ENCODE data around the gene STAT3. TPM values are rescaled to one million over a fixed set of nuclear protein-coding genes. Genes with fewer than 3 reads are reported as not detected.

The STAT3 gene
- total and polyA plus RNA-seq, 9 of the 15 experiments (the other 6 are each of a cell fraction or from before 2014, with no cell fraction given), result 90.0 to 179 (median 114) TPM

DNA sequence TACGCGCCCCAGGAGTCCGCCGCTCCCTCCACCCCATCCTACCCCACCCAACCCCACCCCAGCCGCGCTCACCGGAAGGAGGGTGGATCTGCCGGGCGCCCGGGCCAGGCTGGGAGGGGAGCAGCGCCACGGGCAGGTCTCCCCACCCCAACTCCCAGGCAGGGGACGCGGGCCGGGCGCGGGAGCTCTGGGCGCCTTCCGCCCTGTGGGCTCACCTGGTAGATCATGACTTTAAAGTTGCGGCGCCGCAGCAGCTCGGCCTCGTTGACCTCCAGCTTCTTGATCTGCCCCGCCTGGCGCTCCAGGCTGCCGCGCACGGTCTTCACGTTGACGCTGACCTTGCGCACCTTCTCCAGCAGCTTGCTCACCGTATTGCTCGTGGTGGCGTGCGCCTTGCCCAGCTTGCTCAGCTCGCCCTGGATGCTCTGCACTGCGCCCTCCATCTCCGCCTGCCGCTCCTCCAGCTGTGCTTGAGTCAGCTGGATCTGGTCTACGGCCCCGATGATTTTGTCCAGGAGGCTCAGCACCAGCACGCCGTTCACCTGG is 34.2 kb upstream of the STAT3 start (continued):
- TF ChIP-seq, protein P1, sequence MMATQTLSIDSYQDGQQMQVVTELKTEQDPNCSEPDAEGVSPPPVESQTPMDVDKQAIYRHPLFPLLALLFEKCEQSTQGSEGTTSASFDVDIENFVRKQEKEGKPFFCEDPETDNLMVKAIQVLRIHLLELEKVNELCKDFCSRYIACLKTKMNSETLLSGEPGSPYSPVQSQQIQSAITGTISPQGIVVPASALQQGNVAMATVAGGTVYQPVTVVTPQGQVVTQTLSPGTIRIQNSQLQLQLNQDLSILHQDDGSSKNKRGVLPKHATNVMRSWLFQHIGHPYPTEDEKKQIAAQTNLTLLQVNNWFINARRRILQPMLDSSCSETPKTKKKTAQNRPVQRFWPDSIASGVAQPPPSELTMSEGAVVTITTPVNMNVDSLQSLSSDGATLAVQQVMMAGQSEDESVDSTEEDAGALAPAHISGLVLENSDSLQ (IDR thresholded peaks at IDR 0.05), result no peak
- TF ChIP-seq TSHZ1 (CRISPR knock-in tag; IDR thresholded peaks at IDR 0.05) (no peak), CUX1 (CRISPR knock-in tag; IDR thresholded peaks at IDR 0.05) (no peak), TFAP4 (CRISPR knock-in tag; IDR thresholded peaks at IDR 0.05; ENCODE audit: borderline replicate concordance) (peak; percentile 91), SMAD4 (CRISPR knock-in tag; conservative IDR thresholded peaks at IDR 0.05) (0 out of 2 replicates have a peak, but pooled peaks have one; percentile 8), FIP1L1 (IDR thresholded peaks at IDR 0.05; ENCODE audit: low read depth, low read length, poor library complexity, severe bottlenecking) (peak; percentile 46), STAT5A (IDR thresholded peaks at IDR 0.05; ENCODE audit: borderline replicate concordance, low read length) (no peak), STAT5B (CRISPR knock-in tag; IDR thresholded peaks at IDR 0.05) (no peak), JUN (IDR thresholded peaks at IDR 0.05; ENCODE audit: borderline replicate concordance, low read depth, low read length) (no peak), JUN (CRISPR knock-in tag; IDR thresholded peaks at IDR 0.05; ENCODE audit: borderline replicate concordance) (peak; percentile 50; the same call in 1 of the 2 replicates)
- TF ChIP-seq, protein P2, sequence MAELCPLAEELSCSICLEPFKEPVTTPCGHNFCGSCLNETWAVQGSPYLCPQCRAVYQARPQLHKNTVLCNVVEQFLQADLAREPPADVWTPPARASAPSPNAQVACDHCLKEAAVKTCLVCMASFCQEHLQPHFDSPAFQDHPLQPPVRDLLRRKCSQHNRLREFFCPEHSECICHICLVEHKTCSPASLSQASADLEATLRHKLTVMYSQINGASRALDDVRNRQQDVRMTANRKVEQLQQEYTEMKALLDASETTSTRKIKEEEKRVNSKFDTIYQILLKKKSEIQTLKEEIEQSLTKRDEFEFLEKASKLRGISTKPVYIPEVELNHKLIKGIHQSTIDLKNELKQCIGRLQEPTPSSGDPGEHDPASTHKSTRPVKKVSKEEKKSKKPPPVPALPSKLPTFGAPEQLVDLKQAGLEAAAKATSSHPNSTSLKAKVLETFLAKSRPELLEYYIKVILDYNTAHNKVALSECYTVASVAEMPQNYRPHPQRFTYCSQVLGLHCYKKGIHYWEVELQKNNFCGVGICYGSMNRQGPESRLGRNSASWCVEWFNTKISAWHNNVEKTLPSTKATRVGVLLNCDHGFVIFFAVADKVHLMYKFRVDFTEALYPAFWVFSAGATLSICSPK (IDR thresholded peaks at IDR 0.05; ENCODE audit: borderline replicate concordance), result no peak
